Pulmonary artery endothelial cell (primary cell): ENCODE data around the gene PIP4K2A. TPM values are rescaled to one million over a fixed set of nuclear protein-coding genes. Genes with fewer than 3 reads are reported as not detected.
A peak's percentile ranks its signal among the peaks of the same experiment; 100 is the strongest.

ENCODE experiments used
- DNase-seq: peaks from one replicate; pipeline ENCODE4 v3.0.0-alpha.2; 2011; ENCODE audit warnings: low read depth, low spot score
- total RNA-seq: library from RNA; depleted of rRNA; stranded (reverse); fragments of >200 nt; gene quantifications from 2 replicates; pipeline ENCODE4 v1.2.3, GENCODE V29; 2014

Gene PIP4K2A
- total RNA-seq, 1 donor from 2014 or later = 18.4 TPM

DNA sequence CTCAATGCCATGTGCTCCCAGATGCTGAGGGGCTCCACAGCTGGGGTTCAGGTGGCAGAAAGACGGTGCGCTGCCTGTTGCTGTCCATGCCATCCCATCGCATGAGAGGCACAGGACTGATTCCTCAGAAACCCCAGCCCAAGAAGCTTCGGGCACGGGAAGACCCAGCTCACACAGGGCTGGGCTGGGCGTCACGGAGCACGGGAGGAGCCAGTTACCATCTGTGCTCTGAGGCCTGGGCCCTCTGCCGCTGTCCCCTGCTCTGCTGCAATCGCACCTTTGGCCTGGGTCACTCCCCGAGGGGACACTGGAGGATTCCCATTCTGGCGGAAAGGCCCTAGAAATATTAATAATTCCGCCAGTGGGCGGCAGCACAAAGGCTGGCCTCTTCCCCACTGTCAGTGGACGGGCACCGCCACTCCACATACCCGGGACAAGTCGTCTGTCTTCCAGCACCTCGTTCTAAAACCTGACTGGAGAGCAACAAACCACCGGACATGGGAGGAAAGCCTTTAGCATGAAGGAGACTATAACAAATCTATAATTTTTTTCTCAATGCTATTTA lies 92.1 kb downstream of the PIP4K2A start:
- no peak for DNase-seq

DNA sequence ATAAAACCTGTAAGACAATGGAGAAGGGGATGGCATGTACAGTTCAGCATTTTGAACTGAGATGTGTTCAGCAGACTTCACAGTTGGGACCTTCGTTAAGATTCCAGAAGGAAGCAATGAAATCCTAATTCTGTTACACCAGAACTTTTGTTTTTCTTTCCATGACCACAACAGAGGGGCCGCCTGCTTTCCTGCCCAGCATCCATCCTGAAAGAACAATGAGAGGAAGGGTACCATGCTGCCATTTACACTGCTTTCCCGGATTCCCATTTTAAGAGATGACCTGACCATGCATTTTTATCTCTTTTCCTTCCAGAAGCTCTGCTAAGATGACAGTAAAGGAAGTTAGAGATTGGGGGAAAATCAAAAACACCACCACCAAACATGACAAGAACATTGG lies 92.7 kb downstream of the PIP4K2A start:
- DNase-seq = peak; percentile 13

DNA sequence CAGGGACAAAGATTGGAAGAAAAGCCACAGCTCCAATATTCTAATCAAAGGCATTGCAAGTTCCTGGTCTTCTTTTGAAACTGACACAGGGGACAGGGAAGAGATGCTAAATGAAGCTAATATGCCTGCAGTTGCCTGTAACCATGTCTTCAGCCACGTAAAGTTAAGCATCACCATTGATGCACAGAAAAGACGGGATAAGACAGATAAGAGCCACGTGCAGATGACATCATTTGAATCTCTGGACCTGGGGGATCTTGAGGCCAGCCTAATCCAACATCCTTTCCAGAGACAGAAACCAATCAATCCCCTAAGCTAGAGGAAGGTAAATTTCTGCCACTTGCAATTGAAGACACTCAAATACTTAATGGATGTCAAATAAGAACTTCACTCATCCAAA lies 93.4 kb downstream of the PIP4K2A start:
- DNase-seq = no peak

DNA sequence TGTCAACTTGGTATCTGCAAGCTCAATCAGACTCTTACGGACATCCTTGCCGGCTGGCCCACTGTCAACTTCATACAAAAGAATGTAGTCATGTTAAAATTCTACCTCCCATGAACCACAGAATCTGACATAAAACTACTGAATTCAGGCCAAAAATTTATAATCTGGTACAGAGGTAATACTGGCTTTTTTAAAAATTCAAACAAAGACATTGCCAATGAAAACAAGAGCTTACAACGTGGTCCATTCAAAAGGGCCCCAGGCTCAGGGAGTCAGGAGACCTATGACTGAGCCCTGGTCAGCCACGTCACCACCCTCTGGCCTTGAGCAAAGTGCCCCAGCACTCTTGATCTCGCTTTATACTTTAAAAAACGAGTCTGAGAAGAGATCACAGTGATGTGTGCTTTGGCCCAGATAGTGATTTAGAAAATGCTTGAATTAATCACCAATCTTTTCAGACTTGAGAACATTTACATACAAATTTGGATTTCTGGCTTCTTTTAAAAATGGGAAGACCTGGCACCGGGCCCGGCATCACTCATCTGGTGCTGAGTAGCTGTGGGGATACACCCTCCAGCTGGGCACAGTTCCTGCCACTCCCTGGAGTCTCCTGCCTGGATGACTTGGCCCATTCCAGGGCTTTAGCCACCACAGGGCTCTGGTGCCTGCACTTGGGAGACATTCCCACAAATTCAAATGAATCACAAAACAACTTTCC lies 94.1 kb downstream of the PIP4K2A start:
- peak; percentile 88 for DNase-seq

DNA sequence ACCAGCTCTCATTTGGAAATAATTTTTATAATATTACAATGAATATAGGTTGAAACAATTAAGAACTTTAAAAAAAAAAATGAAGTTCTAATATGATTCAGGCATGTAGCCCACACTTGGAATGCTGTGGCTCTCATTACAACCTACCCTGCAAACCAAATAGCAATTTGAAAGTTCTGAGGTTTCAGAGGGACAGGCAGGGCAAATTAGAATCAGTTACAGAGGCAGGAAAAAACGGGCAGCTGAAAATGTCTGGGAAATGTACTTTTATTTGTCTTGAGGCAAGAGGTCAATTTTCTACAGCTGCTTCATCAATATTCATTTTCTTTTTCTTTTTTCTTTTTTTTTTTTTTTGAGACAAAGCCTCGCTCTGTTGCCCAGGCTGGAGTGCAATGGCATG lies 95.3 kb downstream of the PIP4K2A start:
- no peak for DNase-seq

DNA sequence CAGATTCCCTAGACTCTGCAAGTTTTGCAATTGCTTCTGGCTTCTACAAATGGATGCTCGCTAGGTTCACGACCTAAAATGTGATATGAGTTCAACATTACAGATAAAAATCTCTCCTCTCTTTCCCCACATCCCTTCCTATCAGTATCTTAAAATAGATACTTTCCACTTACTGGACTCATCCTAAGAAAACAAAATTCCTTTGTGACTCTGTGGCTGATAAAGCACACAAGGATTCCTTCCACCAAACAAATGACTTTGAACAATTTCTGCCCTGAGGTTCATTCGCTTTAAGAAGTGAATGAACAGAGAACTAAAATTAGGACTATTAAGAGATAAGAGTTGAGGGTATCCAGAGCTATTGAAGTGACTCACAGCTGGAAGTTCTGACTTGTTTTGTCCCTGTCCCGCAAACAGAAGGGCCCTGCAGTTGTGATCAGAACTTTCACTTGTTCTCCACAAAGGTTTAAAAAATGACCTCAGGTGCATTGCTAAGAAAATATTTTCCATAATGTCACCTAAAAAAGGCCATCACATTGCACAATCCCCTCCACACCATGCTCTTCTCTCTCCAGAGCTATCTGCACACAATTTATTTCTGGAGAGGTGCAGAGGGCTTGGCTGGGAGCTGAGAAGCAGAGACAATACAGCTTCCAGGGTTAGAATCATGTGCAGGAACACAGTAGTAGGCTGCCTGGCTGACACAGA lies 96.1 kb downstream of the PIP4K2A start:
- DNase-seq = no peak

DNA sequence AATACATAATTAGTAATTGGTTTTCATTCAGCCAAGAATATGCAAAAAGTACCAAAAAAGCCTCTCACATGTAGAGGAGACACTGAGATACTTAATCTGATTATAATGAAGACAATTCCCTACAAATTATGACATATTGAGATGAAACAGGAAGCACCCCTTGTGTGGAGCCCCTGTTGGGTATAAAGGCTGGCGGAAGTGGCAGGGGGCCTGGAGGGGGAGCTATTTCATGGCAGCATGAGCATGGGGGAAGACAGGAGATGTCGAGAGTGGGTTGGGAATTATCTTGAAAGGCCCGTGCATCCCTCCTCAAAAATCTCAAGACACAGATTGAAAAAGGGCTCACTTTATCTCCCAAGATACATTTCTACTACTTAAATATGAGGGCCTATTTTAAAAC lies 96.9 kb downstream of the PIP4K2A start:
- DNase-seq = no peak

DNA sequence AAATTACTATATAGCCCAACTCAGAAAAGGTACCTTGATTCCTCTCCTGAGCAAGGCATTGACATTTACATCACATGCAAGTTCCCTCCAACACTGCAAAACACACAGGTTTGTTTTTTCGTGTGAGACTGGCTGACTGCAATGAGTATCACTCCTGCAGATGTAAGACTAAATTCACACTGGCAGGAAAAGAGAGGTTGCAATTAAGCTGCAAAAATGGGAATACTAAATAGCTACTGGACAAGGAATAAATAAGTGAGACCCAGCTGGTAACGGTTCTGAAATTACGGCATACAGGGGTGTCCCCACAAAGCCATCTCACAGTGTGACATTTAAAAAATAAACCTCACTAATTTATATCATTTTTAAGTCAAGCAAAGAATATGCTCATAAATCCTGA lies 97.3 kb downstream of the PIP4K2A start:
- DNase-seq = no peak

DNA sequence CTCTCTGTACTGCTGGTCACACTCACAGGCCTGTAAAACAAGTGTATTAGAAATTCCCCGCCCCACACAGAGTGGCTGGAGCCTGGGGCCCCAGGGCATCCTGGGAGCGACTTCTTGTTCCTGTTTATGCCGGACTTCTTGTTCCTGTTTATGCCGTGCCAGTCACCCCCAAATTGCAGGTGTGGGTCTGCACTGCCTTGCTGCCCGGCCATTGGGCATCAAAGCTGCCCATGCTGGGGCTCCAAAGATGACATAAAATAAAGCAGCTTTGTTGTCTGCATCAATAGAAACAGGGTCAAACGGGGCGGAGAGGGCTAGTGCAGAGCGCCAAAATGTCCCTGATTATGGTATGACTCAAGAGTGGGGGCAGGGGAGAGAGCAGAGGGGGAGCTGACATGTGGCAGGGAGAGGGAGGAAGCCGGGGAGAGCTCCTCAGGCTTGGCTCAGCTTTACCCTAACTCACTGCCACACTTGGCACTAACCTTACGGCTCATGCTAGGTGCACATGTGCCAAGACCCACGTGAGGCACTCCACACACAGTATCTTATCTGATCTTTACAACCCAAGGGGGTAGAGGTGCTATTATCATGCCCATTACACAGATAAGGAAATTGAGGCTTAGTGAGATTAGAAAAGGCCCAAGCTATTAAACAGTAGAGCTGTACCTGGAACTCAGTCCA lies 98.4 kb downstream of the PIP4K2A start:
- peak; percentile 11 for DNase-seq

DNA sequence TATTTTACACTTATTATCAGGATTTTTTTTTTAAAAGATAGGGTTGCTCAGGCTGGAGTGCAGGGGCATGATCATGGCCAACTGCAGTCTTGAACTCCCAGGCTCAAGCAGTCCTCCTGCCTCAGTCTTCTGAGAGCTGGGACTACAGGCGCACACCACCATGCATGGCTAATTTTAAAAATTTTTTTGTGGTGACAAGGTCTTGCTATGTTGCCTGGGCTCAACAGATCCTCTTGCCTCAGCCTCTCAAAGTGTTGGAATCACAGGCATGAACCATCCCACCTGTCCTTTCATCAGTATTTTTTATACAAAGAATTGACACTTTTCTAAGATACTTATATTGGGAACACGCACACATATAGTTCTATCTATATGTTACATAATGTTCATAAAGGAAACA lies 99.3 kb downstream of the PIP4K2A start:
- no peak for DNase-seq

DNA sequence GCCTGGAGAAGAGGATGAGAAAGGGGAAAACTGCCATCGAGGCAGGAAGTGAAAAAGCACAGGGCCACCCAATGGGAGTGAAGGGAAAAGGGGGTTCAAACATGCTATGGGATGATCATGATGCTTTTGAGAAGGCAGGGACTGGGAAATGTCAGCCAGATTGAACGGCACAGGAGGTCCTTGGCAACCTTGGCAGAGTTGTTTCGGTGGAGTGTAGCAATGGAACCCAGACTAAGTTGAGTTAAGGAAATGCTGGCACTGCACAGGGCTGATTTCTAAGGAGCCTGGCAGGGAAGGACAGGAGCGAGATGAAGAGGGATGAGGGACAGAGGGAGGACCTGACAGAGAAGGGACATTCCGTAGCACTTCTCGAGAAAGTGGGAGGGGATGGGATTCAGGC lies 101.4 kb downstream of the PIP4K2A start:
- DNase-seq = no peak

DNA sequence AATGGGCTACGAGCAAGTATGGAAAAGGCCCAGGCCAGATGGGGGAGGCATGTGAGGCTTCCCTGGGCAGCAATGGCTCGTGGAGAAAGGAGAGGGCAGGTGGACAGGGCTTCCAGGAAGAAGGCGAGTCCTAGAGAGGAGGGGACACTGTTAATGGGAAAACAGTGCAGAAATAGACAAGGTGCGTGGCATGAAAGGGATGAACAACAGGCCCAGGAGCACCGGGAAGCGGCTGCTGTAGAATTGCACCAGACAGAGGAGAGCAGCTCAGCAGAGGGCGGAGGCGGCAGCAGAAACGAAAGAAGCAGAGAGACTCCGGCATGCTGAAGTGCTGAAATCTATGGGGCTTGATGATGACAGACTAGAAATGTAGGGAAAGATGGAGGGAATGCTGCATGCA lies 102.1 kb downstream of the PIP4K2A start:
- no peak for DNase-seq

DNA sequence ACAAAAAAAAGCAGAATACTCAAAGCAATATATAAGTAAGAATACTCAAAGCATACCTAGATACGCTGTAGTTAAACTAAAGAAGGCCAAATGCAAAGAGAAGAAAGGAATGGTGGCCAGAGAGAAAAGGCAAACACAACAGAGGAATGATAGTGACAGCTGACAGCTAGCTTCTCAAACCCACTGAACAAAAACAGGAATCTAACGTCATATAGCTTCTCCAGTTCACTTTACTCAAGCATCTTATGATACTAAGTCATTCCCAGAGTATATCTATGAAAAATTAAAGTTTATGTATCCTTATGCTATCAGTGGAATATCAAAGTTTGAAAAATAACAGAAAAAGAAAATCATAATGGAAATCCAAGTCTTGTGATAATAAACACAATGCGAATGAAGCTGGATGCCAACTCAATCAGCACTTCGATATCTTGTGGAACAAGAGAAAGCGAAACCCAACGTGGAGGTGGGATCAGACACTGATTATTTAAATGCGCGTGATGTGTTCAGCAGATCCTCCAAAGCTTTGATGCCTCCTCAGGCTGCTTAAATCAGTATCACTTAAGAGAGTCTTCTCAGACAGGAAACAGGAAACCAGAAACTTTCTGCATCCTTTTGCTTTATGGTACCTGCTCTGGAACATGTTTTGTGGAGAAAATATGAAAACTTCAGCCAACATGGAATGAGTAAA lies 102.8 kb downstream of the PIP4K2A start:
- DNase-seq = no peak

DNA sequence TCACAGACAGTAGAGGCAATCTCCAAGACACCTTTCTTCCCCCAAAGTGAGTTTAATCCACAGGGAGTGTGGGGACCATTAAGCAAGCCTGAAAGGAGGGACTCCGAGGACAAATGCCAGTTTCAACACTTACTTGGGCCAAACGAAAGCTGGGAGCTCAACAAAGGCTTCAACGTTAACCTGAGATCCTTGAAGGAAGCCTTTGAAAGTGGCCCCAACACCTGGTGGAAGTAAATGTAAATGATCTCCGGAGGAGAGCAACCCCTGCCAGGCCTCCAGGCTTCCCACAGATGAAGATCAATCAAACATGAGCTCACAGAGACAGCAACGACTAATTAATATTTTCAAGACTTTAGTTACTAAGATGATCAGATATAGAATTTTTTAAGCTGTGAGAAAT lies 103.8 kb downstream of the PIP4K2A start:
- DNase-seq = no peak

DNA sequence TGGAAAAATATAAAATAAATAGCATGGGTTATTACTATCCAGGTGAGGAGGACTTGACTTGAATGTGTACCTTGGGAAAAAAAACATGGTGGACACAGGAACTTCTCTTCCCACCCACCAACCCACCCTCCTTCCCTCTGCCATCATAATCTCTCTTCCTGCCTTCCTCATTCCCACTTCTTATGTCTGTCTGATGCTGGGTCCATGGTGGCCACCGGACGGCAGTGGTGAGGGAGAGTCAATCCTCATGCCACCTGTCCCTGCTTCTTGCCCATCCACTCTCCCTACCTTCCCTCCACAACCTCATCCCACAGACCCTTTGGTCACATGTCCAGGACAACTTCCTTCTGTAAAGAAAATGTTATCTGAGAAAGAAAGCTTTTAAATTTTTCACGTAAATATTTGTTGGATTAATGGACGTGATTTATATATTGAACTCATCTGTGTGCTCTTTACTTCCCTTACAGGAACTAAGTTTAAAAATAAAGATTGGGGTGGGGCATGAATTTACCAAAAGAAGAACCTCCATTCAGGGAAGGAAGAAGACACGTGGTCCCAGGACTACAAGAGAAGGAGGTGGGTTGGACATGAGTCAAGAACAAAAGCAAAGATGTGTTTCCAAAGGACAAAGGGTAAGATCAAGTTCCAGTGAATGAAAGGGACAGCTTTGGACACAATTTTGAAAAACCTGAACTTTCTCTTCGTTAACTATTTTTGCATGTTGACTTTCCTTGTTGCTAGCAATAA lies 104.5 kb downstream of the PIP4K2A start:
- DNase-seq = no peak

DNA sequence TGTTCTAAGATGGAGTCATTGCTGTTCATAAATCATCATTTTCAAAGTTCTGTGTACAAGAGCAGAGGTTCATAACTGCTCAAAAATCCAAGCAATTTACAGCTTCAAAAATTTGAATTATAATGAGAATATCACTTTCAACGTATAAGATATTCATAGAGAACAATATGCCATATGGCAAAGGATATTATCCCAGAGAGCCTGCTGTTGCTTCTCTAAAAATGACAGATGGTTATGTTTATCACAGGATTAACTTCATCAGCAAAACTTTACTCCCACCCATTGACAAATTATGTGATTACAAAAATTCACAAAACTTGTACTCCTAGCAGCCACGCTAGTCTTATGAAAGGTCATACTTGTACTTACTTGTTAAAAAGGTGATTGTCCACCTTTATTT lies 105.1 kb downstream of the PIP4K2A start:
- no peak for DNase-seq

DNA sequence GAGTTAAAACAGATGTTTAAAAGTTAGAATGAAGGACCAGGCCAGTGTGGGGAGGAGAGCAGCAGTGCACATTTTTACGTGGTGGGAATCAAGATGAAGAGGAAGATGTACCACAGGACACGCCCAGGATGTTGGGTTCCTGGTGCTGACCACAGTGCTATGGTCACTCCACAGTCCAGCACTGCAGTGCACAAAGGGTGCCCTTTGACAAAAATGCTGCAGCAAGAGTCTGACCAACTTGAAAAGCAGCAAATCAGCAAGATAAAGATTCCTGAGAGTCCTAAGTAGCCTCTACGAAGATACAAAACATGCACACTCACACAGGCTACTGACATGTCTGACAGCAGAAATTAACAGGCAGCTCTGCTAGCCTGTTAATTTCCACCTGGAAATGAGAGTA lies 107.1 kb downstream of the PIP4K2A start:
- DNase-seq = no peak

DNA sequence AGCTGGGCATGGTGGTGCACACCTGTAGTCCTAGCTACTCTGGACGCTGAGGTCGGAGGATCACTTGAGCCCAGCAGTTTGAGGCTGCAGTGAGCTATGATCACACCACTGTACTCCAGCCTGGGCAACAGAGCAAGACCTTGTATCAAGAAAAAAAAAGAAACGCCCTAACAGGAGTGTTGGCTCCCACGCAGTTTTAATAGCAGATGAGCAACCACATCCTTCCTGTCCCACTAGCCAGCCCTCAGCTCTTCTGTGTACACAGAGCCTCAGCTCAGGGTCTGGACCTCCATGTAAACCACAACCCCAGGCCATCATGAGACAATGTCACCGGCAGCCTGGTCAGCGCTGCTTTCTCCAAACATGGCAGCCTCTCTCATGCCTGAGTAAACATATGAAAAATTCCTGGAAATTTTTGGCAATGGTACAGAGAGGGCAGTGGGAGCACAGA lies 108.2 kb downstream of the PIP4K2A start:
- DNase-seq = no peak

DNA sequence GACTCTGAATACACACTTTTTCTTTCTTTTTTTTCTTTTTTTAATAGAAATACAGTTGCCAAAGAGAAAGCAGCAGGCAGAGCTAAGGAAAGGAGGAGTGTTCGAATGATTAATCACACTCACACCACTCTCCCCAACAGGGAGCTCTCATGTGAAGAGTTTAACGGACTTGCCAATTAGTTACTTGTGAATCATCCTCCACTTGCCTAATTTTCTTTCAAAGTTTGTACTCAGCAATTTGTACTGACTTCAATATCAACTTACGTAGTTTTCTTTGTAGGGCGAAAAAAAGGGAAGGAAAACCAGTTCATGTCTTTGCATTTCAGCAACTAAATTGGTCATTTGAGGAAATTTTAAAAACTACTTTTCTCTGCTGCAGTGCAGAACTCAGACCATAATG lies 109.2 kb downstream of the PIP4K2A start:
- no peak for DNase-seq

DNA sequence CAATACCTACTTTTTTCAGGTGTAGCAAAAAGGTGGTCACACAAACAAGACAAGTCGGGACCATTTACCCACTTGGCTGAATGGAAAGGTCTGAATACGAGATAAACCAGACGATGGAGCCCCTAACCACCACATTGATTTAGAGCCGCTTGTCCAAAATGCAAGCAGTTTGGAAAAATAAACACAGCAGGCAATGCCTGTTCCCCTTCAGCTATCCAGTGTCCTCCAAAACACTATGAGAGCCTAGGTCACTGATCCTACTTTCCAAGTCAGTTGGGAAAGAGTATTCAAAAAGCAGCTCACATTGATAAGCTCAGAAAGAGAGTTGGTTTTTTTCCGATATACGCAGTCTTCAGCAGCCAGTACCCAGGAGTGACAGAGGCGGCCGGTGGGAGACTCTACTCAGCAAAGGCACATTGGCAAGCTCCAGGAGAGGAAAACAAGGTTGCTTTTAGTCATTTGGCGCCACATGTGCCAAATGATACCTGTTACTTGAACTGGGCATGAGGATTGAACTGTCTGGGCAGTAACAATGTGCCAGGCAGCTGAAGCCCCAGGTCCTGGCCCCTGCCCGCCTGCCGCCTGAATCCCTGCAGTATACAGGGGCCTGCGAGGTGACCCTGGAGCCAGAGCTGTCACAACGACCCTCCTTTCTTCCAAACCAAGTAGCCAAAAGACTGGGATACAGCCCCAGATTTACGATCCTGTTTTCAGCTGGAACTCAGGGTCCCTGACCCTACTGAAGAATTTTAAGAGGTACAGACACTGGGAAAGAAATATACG lies 109.8 kb downstream of the PIP4K2A start:
- no peak for DNase-seq
